Common myeloid progenitor, CD34-positive (primary cell): Measurements from ENCODE around the gene SPATA16.

ENCODE experiments used
- CTCF ChIA-PET: fragments of 350-600 bp; sonication (Branson Sonifier 250); formaldehyde crosslinking; loops from one replicate; lab custom pipeline; 2021; ENCODE audit warnings: antibody characterized with exemption; lab: Charles Lee
- POLR2A ChIA-PET: fragments of 350-600 bp; sonication (Branson Sonifier 250); formaldehyde crosslinking; loops from one replicate; lab custom pipeline; 2021; ENCODE audit warnings: antibody characterized with exemption; lab: Charles Lee
- DNase-seq, 3 donors: peaks; one replicate each; pipeline versions ENCODE4 v3.0.0 to v3.0.0-alpha.2; 2013
- H3K27ac ChIP-seq, 2 experiments: 1 replicate in 1 of 2; 2 replicates in 1 of 2; pipeline ENCODE4 v1.7.0; 2013; ENCODE audit warnings: inconsistent platforms in 2 of 2, low read length in 2 of 2, mild to moderate bottlenecking in 2 of 2, low read depth in 1 of 2, moderate library complexity in 1 of 2; ENCODE audit not compliant: severe bottlenecking in 2 of 2, insufficient read depth in 1 of 2, poor library complexity in 1 of 2
- H3K27me3 ChIP-seq, 5 experiments: replicated peaks in 2 of 5; 1 replicate in 3 of 5; 2 replicates in 2 of 5; pipeline versions ENCODE4 v1.6.1 to v1.7.0; 2013; ENCODE audit warnings: low read length in 4 of 5, mild to moderate bottlenecking in 2 of 5, moderate library complexity in 2 of 5, inconsistent platforms in 1 of 5; ENCODE audit not compliant: insufficient read depth in 5 of 5, control insufficient read depth in 4 of 5
- H3K36me3 ChIP-seq, 4 experiments: 1 replicate in 2 of 4; 2 replicates in 2 of 4; pipeline versions ENCODE4 v1.6.1 to v1.7.0; 2013; ENCODE audit warnings: low read length in 3 of 4, control low read depth in 1 of 4, mild to moderate bottlenecking in 1 of 4; ENCODE audit not compliant: control insufficient read depth in 4 of 4, insufficient read depth in 4 of 4
- H3K4me1 ChIP-seq, 4 experiments: 1 replicate in 3 of 4; 2 replicates in 1 of 4; pipeline versions ENCODE4 v1.6.1 to v1.7.1; 2013; ENCODE audit warnings: low read length in 3 of 4, mild to moderate bottlenecking in 3 of 4, control low read depth in 1 of 4, inconsistent platforms in 1 of 4, moderate library complexity in 1 of 4; ENCODE audit not compliant: control insufficient read depth in 4 of 4, insufficient read depth in 4 of 4; ENCODE audit errors: control extremely low read depth in 1 of 4
- H3K4me3 ChIP-seq, 7 experiments: 1 replicate in 4 of 7; 2 replicates in 3 of 7; pipeline versions ENCODE4 v1.5.1 to v1.7.0; 2013; ENCODE audit warnings: mild to moderate bottlenecking in 7 of 7, low read length in 6 of 7, moderate library complexity in 6 of 7, inconsistent platforms in 2 of 7, low read depth in 2 of 7, control low read depth in 1 of 7; ENCODE audit not compliant: insufficient read depth in 4 of 7, control insufficient read depth in 1 of 7; ENCODE audit errors: extremely low read depth in 1 of 7
- H3K9me3 ChIP-seq, 5 experiments: 1 replicate in 4 of 5; 2 replicates in 1 of 5; pipeline versions ENCODE4 v1.6.1 to v1.7.1; 2013; ENCODE audit warnings: low read length in 4 of 5, mild to moderate bottlenecking in 2 of 5, inconsistent platforms in 1 of 5, low read depth in 1 of 5, moderate library complexity in 1 of 5; ENCODE audit not compliant: control insufficient read depth in 4 of 5, insufficient read depth in 2 of 5; ENCODE audit errors: control extremely low read depth in 1 of 5
- WGBS: methylation state at CpG from one replicate; pipeline ENCODE4 v1.1.5; 2013; ENCODE audit not compliant: insufficient coverage; 5-methylcytosine and 5-hydroxymethylcytosine counted together

Gene SPATA16

DNA sequence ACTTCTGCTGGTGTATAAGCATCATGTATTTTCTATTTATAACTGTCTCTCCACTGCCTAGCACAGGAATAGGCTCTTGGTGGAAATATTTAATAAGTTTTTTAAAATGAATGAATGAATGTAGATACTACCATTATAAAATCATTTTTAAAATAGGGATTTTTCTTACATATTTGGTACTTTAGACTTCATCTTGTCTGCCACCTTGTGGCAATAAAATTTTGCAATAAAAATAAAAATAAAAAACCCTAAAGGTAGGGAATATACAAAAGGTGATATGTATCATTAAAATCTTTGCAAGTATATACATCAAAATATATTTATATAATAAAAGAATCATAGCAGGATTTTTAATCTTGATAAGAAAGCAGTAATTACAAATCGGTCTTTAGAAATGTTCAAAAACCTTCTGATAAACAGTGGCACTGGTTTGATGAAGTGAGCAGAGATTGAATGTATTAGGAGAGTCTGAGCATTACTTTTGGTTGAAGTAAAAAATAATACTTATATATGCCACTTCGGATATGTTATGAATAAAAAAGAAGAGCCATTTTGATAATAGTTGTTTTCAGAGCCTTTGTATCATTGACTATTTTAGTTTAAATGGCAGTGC, 95.2 kb downstream of the SPATA16 start:
- ChIA-PET CTCF (interaction anchor here (1.0 to 1.3 kb wide), 3 partner anchors 10 to 236 kb away, joined by 3 to 6 read pairs (median 5); no protein-coding TSS in a partner anchor), POLR2A (no interaction called here)
- 100% methylated on average over 1 of the region's 2 CpGs for WGBS
- Histone ChIP-seq H3K4me3 (no peak overlapping the region), H3K27me3 (no peaks in the 10 kb centered on the region), H3K36me3 (no peaks in the 10 kb centered on the region), H3K9me3 (no peaks in the 10 kb centered on the region), H3K27ac (no peak overlapping the region), H3K4me1 (peaks cover 0 to 2% (median 0%) of the 10 kb centered on the region in 4 experiments)
- DNase-seq = peak; percentile 10 to 29 (median 15)

DNA sequence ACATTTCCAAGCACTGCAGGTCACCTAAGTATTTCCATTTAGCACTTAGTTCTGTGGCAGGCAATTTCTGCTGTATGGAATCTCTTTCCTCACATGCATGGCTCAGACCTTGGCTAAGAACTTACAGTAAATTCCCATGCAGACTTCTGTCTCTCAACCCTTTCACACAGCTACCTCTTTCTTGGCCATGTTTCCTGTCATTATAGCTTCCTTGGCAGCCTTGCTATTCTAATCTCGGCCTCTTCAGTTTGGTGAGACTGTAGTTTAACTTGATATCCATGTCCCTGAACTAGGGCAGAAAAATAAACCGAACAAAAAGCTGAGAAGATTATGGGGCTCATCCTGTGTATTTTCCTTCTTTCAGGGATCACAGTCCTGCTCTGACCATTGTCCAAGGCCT, 96.0 kb downstream of the SPATA16 start:
- WGBS = 62% methylated on average over 2 of the region's 2 CpGs
- CTCF ChIA-PET = interaction anchor here (0.7 to 1.4 kb wide), 5 partner anchors 16 to 235 kb away, joined by 3 to 5 read pairs (median 3); no protein-coding TSS in a partner anchor
- Histone ChIP-seq H3K36me3 (no peaks in the 10 kb centered on the region), H3K4me3 (no peak overlapping the region), H3K4me1 (peaks cover 0 to 2% (median 0%) of the 10 kb centered on the region in 4 experiments), H3K27ac (no peak overlapping the region), H3K27me3 (no peaks in the 10 kb centered on the region), H3K9me3 (no peaks in the 10 kb centered on the region)
- POLR2A ChIA-PET = no interaction called here
- no peak for DNase-seq

DNA sequence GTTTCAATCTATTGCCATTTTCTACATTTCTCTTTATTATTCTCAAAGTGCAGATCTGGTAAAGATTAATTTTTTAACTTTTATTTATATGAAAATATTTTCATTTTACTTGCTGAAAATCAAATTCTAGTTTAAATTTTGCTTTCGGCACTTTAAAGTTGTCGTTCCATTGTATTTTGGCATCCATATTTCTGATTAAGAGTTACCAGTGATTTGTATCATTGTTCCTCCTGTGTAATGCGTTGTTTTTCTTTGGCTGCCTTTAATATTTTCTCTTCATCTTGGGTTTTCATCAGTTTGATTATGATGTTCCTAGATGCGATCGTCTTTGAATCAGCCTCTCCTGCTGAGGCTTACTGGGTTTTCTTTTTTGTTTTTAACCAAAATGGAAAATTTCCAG, 97.3 kb downstream of the SPATA16 start:
- ChIA-PET POLR2A (no interaction called here), CTCF (interaction anchor here (1.4 kb wide), 2 partner anchors 208 to 234 kb away, joined by 5 read pairs; no protein-coding TSS in a partner anchor)
- Histone ChIP-seq H3K9me3 (no peaks in the 10 kb centered on the region), H3K27ac (no peak overlapping the region), H3K4me3 (no peak overlapping the region), H3K27me3 (no peaks in the 10 kb centered on the region), H3K36me3 (no peaks in the 10 kb centered on the region), H3K4me1 (no peaks in the 10 kb centered on the region)
- no peak for DNase-seq
- WGBS = 100% methylated on average over 1 of the region's 5 CpGs

DNA sequence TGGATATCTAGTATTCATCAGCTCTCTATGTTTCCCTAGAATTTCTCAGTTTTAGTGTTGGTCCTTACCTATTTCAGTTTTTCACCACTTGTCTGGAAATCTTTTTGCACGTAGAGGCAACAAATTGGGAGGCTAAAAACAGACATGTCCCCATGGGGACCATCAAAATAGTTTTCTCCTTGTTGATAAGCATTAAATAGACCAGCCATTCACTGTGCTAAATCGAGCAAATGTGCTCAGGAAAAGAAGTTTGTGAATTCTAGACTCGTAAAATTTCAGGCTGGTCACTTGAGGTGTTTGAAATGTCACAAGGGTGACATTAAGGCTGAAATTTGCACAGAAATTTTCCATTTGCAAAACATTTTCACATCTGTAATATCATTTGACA, 102.6 kb downstream of the SPATA16 start:
- POLR2A ChIA-PET = no interaction called here
- CTCF ChIA-PET = no interaction called here

DNA sequence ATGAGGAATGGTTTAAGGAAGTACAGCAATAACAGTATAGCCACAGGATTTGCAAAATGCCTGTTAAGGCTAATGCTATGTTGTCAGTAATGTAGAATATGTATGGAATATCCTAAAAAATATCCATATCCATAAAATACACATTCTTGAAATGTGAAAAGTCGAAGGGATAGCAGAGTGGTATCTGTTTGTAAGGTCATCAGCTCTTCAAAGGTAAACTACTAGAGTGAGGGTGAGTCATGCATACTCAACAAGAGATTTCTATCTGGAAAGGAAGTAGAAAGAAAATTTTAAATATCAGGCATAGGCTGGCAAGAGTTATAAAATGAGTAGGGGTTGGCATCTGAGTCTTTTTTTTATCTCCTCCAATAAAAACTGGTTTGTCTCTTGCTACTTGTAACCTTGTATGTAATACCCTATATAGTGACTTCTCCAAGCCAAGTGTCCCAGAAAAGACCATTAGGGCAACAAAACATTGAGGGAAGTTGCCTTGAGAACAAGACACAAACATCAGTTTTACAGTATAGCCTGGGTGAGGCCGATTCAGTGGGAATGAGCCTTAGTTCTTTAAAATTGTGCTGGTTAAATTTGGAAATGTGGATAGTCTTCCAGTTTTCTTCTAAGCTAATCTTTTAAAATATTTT, 103.1 kb downstream of the SPATA16 start:
- Histone ChIP-seq H3K9me3 (no peaks in the 10 kb centered on the region), H3K4me3 (no peak overlapping the region), H3K4me1 (no peaks in the 10 kb centered on the region), H3K27ac (no peak overlapping the region), H3K27me3 (no peaks in the 10 kb centered on the region), H3K36me3 (no peaks in the 10 kb centered on the region)
- no CpG with 5 or more reads among the region's 2 CpGs for WGBS
- peak in 2 of 3 donors; percentile 3 to 29 for DNase-seq
- ChIA-PET CTCF (no interaction called here), POLR2A (no interaction called here)

More for the DNA sequence above, 102.6 kb downstream of the SPATA16 start:
- H3K36me3 ChIP-seq = no peaks in the 10 kb centered on the region
- no peak for DNase-seq
- no peak overlapping the region for H3K27ac ChIP-seq
- 100% methylated on average over 1 of the region's 3 CpGs for whole genome bisulfite sequencing
- H3K4me1 ChIP-seq = no peaks in the 10 kb centered on the region
- no peak overlapping the region for H3K4me3 ChIP-seq
- no peaks in the 10 kb centered on the region for H3K27me3 ChIP-seq
- no peaks in the 10 kb centered on the region for H3K9me3 ChIP-seq

DNA sequence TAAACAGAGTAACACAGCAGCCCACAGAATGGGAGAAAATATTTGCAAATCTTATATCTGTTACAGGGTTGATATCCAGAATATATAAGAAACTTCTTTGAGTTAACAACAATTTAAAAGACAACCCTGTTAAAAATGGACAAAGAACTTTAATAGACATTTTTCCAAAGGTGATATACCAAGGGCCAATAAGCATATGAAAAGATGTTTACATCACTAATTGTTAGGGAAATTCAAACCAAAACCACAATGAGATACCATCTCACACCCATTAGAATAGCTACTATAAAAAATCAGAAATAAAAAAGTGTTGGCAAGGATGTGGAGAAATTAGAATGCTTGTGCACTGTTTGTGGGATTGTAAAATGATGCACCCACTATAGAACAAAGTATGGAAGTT, 110.8 kb downstream of the SPATA16 start:
- no peaks in the 10 kb centered on the region for H3K9me3 ChIP-seq
- H3K27me3 ChIP-seq = no peaks in the 10 kb centered on the region
- H3K27ac ChIP-seq = no peak overlapping the region
- no peak overlapping the region for H3K4me3 ChIP-seq
- CTCF ChIA-PET = no interaction called here
- no peaks in the 10 kb centered on the region for H3K4me1 ChIP-seq
- POLR2A ChIA-PET = no interaction called here
- no peak for DNase-seq
- no peaks in the 10 kb centered on the region for H3K36me3 ChIP-seq

DNA sequence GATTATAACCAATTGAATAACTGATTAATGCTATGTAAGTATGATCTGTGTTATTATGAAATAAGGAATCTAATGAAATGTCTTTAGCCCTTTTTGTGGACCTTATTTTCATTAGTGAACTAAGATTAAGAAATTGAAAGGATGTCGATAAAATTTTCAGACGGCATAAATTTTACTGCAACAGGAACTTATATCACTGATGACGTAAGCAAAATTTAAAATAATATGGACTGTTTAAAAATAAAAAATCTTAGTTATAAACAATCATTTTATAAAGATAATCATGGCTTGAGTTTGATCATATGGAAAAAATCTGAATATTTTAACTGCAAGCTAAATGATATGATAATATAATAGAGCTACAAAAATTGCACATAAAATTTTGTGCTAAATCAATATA, 112.7 kb downstream of the SPATA16 start:
- ChIA-PET CTCF (no interaction called here), POLR2A (no interaction called here)
- no peaks in the 10 kb centered on the region for H3K27me3 ChIP-seq
- no peaks in the 10 kb centered on the region for H3K9me3 ChIP-seq
- WGBS = no CpG with 5 or more reads among the region's 3 CpGs
- DNase-seq = no peak
- no peaks in the 10 kb centered on the region for H3K36me3 ChIP-seq
- no peaks in the 10 kb centered on the region for H3K4me1 ChIP-seq
- H3K27ac ChIP-seq = no peak overlapping the region
- H3K4me3 ChIP-seq = no peak overlapping the region
